Measurements from ENCODE around the gene DLL1.
A peak's percentile ranks its signal among the peaks of the same experiment; 100 is the strongest.

DLL1 gene

DNA sequence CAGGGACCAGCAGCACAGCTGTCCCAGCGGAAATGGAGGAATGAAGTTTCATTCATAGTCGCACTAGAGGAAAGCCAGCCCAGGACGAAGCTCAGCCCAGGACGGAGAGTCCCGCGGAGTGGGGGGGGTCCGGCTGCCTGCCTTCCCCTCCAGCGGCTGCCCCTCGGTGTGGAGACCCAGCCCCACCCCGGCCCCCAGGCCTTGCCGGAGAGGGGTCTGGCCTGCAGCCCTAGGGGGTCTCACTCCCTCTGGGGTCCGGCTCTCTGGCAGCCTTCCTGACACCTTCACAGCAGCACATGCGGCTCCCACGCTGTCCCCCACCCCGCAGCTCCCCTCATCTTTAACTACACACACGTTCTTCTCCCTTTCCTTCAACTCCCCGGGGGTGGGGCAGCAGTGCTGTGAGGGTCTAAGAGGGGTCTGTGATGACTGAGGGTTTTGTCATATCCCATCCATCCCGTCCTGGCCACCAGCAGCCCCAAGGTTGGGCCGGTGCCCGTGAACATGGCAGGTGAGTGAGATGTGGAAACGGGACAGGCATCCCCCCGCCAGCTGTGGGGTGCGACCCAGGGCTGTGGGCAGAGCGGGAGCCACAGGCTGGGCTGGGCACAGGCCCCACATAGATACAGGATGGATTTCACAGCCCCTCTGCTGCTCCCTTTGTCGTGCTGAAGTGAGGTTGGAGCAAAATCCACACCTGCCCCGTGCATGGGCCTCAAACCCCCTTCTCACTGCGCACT, 41.8 kb downstream of the DLL1 start:
- no peak for DNase-seq

DNA sequence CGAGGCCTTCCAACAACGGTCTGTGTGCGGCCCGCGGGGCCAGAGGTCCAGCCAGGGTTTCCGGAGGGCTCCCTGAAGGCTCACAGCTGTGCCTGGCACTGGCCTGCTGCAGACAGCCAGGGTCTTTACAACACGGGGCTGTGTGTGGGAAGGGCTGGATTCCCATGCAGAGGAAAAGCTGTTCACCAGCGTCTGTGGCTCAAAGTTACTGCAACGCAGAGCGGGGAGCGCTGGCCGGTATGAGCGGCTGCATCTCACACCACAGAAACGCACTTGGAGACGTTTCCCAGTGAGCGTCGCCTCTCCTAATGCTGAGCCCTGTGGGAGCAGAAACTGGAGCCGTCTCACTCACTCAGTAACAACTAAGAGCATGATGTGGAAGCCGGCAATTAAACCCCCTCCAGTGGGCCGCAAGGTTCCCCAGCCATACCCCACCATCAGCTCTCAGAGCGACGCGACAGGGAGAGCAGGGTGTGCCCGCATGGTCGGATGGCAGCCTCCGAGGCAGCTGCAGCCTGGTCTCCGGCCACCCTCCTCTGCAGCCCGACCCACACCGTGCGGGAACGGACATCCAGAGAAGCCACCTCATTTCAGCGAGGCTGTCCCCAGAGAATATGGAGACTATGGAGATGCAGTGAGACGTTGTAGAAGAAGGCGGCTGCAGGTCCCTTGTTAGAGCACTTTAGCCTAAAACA, 42.6 kb downstream of the DLL1 start:
- no peak for DNase-seq

DNA sequence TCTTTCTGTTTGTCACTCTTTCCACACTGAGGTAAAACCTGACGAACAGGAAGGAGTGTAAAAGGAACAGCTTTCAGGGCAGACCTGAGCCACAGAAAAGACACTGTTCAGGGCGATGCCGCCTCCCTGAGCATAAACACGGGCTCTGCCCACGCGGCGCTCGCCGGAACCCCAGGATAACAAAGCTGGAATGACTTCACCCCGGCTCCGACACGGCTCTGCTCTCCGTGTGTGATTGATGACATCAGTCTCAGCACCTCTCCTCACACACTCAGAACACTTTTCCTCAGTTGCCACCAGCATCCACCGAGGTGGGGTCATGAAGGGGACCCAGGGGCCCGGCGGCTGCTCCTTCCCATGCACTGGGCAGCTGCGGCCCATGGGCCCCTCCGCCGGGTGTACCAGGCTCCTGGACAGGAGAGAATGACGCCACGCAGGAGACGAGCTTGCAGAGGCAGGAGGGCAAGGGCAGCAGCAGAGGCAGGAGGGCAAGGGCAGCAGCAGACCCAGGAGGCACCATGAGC, 43.6 kb downstream of the DLL1 start:
- no peak for DNase-seq

DNA sequence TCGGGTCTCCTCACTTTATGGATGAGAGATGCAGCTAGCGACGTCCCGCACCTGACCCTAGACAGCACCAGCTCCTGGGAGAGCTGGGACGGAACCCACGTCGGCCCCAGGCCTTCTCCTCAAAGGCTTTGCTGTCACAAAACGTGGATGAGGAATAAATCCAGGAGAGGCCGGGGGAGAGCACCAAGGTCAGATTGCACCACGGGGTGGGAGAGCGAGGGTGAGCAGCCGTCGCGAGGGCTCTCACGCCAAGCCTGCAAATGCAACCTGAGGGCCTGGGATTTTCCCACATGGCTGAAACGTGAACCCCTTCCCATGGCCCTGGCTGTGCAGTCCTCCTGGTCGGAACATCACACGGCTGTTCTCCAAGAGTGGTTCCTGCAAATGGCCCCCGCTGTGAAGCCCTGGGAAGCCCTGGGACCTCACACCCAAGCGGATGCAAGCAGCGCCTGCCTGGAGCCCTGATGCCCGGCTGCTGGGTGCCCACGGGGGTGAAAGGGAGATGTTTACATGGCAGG, 45.3 kb downstream of the DLL1 start:
- no peak for DNase-seq

DNA sequence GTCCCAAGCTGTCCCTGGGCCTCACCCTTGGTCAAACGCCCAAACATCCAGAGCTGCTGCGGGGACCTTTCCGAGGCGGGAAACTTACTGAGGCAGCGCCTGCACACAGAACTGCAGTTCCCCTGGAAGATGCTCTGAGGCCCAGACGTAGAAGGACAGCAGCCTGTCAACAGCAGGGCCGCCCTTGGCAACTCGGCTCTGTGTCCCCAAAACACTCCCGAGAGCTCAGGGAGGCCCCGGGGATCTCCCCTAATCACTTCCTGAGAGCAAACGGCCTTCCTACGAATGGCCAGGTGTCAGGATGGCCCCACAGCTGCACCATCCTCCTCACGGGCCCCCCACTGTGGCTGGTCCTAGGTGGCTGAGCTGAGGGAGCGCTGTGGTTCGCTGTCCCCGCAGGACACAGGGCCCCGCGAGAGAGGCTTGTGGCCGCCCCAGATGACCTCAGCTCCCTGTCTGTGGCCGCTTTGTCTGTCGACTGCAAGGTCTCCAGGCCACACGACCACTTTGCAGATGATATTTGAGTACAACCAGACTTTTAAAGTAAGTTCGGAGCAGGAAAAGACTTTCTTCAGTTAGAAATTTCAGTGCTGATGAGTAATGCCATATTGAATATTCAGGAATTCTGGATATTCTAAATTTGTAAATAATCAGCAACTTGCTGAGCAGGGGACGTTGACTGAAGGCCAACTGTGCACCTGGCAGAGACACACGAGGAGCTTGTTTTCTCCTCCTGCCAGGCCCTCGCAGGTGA, 46.0 kb downstream of the DLL1 start:
- no peak for DNase-seq

DNA sequence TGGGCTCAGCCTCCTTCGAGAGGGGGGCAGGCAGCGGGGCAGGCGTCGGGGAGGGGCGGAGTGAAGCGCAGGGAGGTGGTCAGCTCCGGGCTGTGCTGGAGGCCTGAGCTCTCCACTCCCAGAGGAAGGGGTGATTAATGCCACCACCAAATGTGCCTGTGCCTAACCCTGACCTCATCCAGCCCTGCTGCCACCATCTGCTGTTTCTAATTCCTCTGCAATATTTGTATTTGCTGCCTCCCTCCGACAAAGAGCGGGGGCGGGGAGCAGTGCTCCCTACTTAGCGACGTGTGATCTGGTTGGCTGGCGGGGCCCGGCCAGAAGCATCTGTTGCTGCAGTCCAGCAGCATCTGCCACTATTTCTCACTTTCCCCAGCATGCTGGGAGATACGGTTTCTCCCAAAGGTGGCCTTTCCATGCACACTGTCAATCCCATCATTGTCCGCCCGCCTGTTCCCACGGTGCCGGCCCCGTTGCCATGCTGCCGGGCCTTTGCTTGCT, 47.0 kb downstream of the DLL1 start:
- DNase-seq, result peak; percentile 97

DNA sequence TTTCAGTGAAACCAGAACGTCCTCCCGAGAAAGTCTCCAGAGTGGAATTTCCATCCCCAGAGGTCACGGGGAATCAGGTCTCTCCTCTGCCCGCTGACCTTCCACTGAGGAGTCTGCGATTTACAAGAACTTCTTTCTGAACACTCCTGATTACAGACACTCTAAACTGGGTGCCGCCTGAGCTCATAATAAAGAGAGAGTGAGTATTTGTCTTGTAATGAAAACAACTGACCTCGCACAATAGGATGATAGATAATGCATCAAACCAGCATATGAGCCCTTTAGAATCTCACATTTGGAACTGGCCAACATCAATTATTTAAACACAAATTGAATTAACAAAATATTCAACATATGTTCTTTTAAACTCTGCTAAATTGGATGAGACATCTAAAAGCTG, 47.5 kb downstream of the DLL1 start:
- no peak for DNase-seq

DNA sequence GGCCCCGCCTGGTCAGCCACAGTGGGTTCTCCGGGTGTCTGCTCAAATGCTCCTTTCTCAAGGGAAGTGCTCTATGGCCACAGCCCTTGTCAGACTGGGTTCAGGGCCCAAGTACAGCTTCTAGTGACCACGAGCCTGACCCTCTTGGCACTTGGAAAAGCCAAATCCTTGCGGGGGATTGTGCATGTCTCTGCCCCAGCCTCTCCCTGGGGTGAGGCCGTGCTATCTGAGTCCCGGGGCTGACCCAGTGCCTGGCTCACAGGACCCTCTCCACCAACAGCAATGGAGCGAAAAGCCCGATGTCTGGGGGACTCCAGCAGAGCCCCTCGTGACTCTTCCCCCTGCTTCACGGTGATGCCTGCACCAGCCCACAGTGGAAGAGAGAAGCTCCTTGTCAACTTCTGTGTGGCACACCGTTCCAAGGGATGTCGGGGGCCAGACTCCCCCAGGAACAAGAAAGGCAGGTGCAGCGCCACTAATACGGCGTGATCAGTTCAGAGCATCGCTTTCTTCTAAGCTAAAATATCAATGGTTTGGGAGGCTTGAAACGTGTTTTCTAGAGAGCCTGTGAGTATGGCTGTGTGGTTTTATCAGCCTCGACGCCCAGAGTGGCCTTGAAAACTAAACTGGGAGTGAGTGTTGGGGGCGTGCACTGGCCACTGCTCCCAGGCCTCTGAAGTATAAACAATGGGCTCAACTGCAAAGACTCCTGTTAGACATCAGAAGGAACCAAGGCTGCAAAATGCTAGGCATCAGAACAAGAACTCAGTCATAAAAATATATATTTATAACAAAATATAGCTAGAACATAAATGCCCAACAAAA, 51.9 kb downstream of the DLL1 start:
- DNase-seq, result no peak

DNA sequence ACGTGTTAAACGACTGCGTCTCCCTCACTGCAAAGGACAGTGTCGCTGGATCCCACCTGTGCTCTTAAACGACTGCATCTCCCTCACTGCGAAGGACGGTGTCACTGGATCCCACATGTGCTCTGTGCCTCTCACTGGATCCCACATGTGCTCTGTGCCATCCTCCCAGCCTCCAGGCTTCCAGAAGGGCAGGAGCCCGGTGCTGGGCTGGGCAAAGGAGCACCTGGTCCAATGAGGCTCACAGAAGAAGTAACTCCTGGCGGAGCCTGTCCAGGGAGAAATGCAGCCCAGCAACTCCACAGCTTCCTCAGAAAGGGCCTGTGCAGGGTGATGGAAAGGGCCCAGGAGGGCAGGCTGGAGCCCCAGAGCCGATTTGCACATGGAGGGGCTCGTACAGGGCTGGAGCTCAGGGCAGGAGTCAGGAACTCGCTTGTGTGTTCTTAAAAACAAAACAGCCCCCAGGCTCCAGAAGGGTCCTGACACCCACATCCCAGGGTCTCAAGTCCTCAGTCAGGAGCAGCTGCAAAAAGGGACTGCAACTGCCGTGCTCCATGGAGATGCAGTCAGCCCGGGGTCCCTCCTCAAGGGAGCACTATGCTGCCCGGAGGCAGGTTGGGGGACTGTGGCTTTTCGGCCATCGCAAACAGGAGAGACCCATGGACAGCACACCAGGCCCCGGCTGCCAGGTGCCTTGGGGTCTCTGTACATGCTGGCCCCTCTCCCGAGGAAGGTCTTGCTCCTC, 52.7 kb downstream of the DLL1 start:
- no peak for DNase-seq

DNA sequence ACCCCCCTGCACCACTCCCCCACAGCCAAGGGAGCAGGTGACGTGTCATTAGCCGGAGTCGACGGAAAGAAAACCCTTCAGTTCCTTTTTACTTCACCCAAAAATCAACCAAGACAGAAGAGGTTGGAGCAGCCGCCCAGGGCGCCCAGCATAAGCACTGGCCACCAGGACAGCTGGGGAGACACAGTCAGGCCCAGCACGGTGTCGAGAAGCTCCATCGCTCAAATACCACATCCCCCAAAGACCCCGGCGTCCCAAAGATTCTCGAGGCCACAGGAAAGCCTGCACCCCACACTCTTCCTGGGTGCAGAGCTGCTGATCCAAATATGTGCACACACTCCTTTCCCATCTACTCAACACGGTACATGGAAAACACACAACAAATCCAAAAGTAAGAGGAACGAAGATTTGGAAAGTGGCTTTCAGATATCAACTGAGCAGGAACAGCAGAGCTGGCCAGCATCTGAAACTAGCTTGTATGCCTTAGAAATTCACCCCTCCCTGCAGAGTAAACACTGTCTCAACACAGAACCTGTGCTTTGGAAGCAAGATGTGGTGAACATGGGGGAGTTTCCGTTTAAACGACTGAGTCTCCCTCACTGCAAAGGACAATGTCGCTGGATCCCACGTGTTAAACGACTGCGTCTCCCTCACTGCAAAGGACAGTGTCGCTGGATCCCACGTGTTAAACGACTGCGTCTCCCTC, 54.6 kb downstream of the DLL1 start:
- DNase-seq, result no peak

DNA sequence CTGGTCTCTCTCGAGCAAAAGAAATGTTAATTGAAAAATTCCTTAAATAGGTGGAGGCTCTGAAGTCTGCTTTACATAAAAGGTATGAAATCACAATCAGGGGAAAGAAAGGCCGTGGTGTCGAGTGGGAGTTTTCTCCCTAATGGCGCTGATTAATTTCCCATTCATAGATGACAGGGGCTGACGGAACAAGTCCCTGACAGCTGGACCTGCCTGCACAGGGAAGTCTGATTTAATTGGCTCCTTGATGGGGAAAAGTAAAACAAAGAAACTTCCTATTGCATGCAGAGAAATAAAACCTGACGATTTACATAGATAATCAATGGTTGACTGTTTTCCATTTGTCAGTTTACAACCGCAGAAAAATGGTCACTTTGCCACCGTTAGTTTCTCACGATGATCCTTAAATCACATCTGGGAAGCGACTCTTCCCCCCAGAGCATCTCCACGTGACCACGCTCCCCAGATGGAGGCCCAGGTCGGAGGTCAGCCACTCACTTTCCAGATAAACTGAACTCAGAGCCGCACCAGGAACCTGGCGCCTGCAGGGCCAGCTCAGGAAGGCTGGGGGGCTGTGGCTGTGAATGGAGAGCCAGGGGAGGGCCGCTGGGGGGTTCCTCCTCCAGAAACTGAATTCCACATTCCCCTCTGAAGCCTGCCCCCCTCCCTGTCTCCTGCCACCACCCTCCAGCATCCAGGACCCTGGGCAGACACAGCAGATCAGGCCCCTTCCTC, 55.3 kb downstream of the DLL1 start:
- DNase-seq, result no peak

DNA sequence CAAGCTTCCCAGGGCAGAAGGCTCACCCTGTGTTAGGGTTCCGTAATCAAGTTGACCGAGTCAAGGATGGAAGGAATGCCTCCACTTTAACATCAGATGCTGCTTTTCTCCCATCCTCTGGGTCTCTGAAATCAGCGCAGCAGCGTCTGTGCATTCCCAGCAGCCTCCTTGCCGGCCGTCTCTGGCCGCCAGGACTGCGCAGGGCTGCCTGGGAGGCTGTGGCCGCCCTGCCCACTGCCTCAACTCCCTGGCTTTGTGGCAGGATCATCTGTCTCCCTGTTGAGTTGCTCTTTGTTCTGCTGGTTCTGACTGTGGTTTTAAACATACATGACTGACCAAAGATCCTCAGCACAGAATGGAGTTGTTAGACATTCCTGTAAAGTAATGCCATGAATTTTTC, 56.5 kb downstream of the DLL1 start:
- no peak for DNase-seq

DNA sequence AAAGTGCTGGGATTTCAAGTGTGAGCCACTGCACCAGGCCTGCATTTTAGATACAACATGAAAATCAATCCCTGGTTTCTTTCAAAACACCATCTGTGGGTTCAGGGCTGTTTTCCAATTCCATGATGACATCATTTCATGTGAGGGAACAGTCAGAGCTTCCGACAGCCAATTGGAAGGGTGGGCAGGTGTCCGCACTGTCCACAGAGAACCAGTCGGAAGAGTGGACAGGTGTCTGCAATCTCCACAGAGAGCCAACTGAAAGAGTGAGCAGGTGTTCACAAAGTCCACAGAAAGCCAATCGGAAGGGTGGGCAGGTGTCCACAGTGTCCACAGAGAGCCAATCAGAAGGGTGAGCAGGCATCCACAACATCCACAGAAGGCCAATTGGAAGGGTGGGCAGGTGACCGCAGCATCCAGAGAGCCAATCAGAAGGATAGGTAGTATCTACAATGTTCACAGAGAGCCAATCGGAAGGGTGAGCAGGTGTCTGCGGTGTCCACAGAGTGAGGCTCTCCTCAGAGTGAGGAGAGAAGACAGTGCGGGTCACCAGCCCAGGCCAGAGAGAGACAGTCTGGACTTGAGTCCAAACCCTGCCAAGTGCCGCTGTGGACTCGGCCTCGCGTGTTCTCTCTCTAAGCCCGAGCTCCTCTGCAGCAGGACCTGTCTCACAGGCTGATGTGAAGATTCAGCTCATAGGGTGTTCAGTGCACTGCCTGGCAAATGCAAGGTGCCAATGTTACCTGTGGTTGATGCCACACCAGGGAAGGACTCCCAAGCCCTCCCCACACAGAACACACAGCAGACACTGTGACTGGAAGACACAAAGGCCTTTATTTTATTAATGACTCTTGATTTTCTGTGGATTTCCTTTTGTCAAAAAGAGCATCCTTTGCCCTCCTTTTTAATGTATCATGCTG, 57.3 kb downstream of the DLL1 start:
- no peak for DNase-seq

All from NCI-H524 treated with DMSO at 0.1 percent for 48 hours (cell line).